B cell (primary cell): ENCODE data around the gene PRKD2. TPM values are rescaled to one million over a fixed set of nuclear protein-coding genes. Genes with fewer than 3 reads are reported as not detected.

Experiments
- ATAC-seq: fragments of 200-7000 bp; cut with Tn5 transposase; one replicate; pipeline ENCODE4 v1.10.0; 2021; ENCODE audit warnings: low read depth, mild to moderate bottlenecking, moderate number of reproducible peaks, moderate library complexity
- CTCF ChIA-PET: fragments of 350-600 bp; sonication (Branson Sonifier 250); formaldehyde crosslinking; loops from one replicate; lab custom pipeline; 2021; ENCODE audit warnings: antibody characterized with exemption, inconsistent platforms; lab: Charles Lee
- POLR2A ChIA-PET: fragments of 350-600 bp; sonication (Branson Sonifier 250); formaldehyde crosslinking; loops from one replicate; lab custom pipeline; 2021; ENCODE audit warnings: antibody characterized with exemption; lab: Charles Lee
- DNase-seq: peaks from one replicate; pipeline ENCODE4 v3.0.0; 2013
- H2AFZ ChIP-seq: 2 replicates; pipeline ENCODE4 v1.6.1; 2012; ENCODE audit warnings: mild to moderate bottlenecking, low read depth, low read length; ENCODE audit not compliant: insufficient read depth, poor library complexity, severe bottlenecking
- H3K27ac ChIP-seq, 2 donors: 1 replicate in 1 of 2; 2 replicates in 1 of 2; pipeline ENCODE4 v1.5.1; 2012 to 2013; ENCODE audit warnings: low read length in 2 of 2, mild to moderate bottlenecking in 2 of 2, moderate library complexity in 1 of 2
- H3K27me3 ChIP-seq, 4 experiments: fragments of 200-600 bp in 1 of 4; sonication (generic) in 1 of 4; replicated peaks in 1 of 4; 1 replicate in 2 of 4; 2 replicates in 2 of 4; pipeline versions ENCODE4 v1.6.1 to v1.7.0; 2013 to 2016; ENCODE audit warnings: low read length in 3 of 4, mild to moderate bottlenecking in 2 of 4, mixed read lengths in 1 of 4, moderate library complexity in 1 of 4; ENCODE audit not compliant: insufficient read depth in 4 of 4, control insufficient read depth in 3 of 4; ENCODE audit errors: control extremely low read depth in 1 of 4
- H3K36me3 ChIP-seq, 2 experiments: replicated peaks in 1 of 2; 1 replicate in 1 of 2; 2 replicates in 1 of 2; pipeline versions ENCODE4 v1.6.1 to v1.7.1; 2013; ENCODE audit warnings: low read length in 1 of 2; ENCODE audit not compliant: insufficient read depth in 2 of 2, control insufficient read depth in 1 of 2; ENCODE audit errors: control extremely low read depth in 1 of 2, extremely low read depth in 1 of 2
- H3K4me1 ChIP-seq, 2 donors: fragments of 200-600 bp in 1 of 2; sonication (generic) in 1 of 2; 1 replicate in 1 of 2; 2 replicates in 1 of 2; pipeline versions ENCODE4 v1.5.1 to v1.6.1; 2013 to 2017; ENCODE audit warnings: low read length in 2 of 2; ENCODE audit not compliant: control insufficient read depth in 2 of 2, insufficient read depth in 2 of 2
- H3K4me2 ChIP-seq: replicated peaks from 2 replicates; pipeline ENCODE3; 2012; ENCODE audit warnings: mild to moderate bottlenecking, low read depth, low read length; ENCODE audit not compliant: poor library complexity, severe bottlenecking
- H3K4me3 ChIP-seq, 5 experiments: fragments of 200-600 bp in 1 of 5; sonication (generic) in 1 of 5; 1 replicate in 3 of 5; 2 replicates in 2 of 5; pipeline versions ENCODE4 v1.5.1 to v1.7.0; 2011 to 2016; ENCODE audit warnings: low read length in 4 of 5, mild to moderate bottlenecking in 4 of 5, low read depth in 2 of 5, control low read depth in 1 of 5, moderate library complexity in 1 of 5; ENCODE audit not compliant: insufficient read depth in 1 of 5; ENCODE audit errors: control extremely low read depth in 1 of 5, extremely low read depth in 1 of 5
- H3K79me2 ChIP-seq: fragments of 200-600 bp; sonication (generic); one replicate; pipeline ENCODE4 v1.6.0; 2016; ENCODE audit warnings: low read length; ENCODE audit not compliant: control insufficient read depth, insufficient read depth
- H3K9ac ChIP-seq: fragments of 200-600 bp; sonication (generic); 2 replicates; pipeline ENCODE4 v1.6.1; 2017; ENCODE audit warnings: mild to moderate bottlenecking, low read length, moderate library complexity
- H3K9me3 ChIP-seq, 3 donors: one replicate each; pipeline versions ENCODE4 v1.6.1 to v1.7.1; 2013; ENCODE audit warnings: low read length in 2 of 3; ENCODE audit not compliant: control insufficient read depth in 2 of 3, insufficient read depth in 1 of 3; ENCODE audit errors: control extremely low read depth in 1 of 3
- H4K20me1 ChIP-seq: 2 replicates; pipeline ENCODE4 v1.6.0; 2012; ENCODE audit warnings: mild to moderate bottlenecking, low read length; ENCODE audit not compliant: insufficient read depth, control insufficient read depth, poor library complexity, severe bottlenecking
- H3K27ac Mint-ChIP-seq: one replicate; pipeline ENCODE4 v1.8.0; 2021; ENCODE audit warnings: mixed read lengths
- H3K27me3 Mint-ChIP-seq: one replicate; pipeline ENCODE4 v1.8.0; 2021; ENCODE audit warnings: mixed read lengths
- H3K4me1 Mint-ChIP-seq: one replicate; pipeline ENCODE4 v1.8.0; 2021; ENCODE audit warnings: mixed read lengths
- H3K4me3 Mint-ChIP-seq: one replicate; pipeline ENCODE4 v1.8.0; 2021; ENCODE audit warnings: mixed read lengths
- H3K9me3 Mint-ChIP-seq: one replicate; pipeline ENCODE4 v1.8.0; 2022; ENCODE audit warnings: mixed read lengths; ENCODE audit not compliant: insufficient read depth
- EZH2 ChIP-seq: IDR thresholded peaks from 2 replicates; pipeline ENCODE4 v1.6.1; 2012; ENCODE audit warnings: borderline replicate concordance, low read depth, mild to moderate bottlenecking, moderate library complexity, low read length; ENCODE audit not compliant: insufficient read depth, poor library complexity, severe bottlenecking
- WGBS: methylation state at CpG from one replicate; pipeline ENCODE4 v1.1.5; 2013; ENCODE audit warnings: missing lambda C conversion rate; ENCODE audit not compliant: insufficient coverage; 5-methylcytosine and 5-hydroxymethylcytosine counted together
- intact Hi-C: fragments of 100-400 bp; cut with micrococcal nuclease; formaldehyde crosslinking; loops from one replicate; pipeline ENCODE4 v1.10.0; 2022
- polyA plus RNA-seq: library from polyadenylated mRNA; depleted of rRNA; stranded (reverse); fragments of >200 nt; gene quantifications from 2 replicates; pipeline ENCODE4 v1.2.3, GENCODE V29; 2012
- total RNA-seq, 2 donors: library from RNA; stranded (reverse); fragments of 120-200 nt in 1 of 2; gene quantifications; 1 replicate in 1 of 2; 2 replicates in 1 of 2; pipeline versions ENCODE4 v1.2.3 to v1.2.4, GENCODE V29; 2013 to 2022
- TF ChIP-seq, protein P1 (sequence below): fragments of 200-600 bp; IDR thresholded peaks from one replicate; pipeline ENCODE4 v1.8.0; 2022; ENCODE audit warnings: antibody characterized with exemption, mild to moderate bottlenecking

The PRKD2 gene
- total and polyA plus RNA-seq, 2 donors (not counting 1 experiment from before 2014, with no cell fraction given), result 192 to 208 TPM

DNA sequence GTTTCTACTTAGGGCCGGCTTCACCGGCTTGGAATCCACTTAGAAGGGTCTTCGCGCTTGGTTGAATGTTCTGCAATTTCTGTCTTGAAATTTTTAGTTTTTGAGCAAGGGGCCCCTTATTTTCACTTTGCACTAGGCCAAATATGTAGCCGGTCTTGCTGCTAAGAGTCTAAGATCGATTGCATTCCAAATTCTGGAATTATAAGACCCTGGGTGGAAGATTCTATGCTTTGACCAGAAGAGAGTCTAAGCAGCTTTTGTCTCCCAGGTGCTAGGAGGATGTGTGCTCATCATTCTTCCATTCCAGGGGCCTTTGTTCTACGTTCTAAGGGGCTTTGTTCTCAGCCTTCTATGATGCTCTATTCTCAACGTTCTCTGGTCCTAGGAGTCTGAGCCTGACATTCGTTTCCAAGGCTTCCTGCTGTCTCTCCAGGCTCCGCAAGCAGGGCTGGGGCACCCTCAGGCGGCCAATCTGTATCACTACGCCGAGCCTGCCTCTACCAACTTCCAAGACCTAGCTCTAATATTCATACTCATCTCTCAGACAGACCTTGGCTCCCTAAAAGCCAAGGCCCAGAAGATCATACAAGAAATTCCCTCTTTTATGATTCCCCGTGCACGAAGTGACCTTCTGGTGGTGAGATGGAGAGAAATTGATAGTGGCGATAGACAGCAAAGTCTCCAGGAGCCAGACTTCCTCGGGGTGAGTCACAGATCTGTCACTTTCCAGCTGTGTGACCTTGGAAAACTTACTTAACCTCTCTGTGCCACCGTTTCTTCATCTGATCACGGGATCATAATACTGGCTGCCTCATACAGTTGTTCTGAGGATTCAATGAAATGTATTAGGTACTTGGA lies 55.0 kb downstream of the PRKD2 start:
- no peak for TF ChIP-seq EZH2
- TF ChIP-seq, protein P1, sequence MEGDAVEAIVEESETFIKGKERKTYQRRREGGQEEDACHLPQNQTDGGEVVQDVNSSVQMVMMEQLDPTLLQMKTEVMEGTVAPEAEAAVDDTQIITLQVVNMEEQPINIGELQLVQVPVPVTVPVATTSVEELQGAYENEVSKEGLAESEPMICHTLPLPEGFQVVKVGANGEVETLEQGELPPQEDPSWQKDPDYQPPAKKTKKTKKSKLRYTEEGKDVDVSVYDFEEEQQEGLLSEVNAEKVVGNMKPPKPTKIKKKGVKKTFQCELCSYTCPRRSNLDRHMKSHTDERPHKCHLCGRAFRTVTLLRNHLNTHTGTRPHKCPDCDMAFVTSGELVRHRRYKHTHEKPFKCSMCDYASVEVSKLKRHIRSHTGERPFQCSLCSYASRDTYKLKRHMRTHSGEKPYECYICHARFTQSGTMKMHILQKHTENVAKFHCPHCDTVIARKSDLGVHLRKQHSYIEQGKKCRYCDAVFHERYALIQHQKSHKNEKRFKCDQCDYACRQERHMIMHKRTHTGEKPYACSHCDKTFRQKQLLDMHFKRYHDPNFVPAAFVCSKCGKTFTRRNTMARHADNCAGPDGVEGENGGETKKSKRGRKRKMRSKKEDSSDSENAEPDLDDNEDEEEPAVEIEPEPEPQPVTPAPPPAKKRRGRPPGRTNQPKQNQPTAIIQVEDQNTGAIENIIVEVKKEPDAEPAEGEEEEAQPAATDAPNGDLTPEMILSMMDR, result peak; percentile 95
- Mint-ChIP-seq H3K4me1 (peaks cover 23% of the 10 kb centered on the region), H3K27me3 (peaks cover 12% of the 10 kb centered on the region), H3K4me3 (peak overlapping the region; percentile 85), H3K9me3 (no peaks in the 10 kb centered on the region), H3K27ac (peak overlapping the region; percentile 85)
- Histone ChIP-seq H4K20me1 (no peaks in the 10 kb centered on the region), H3K4me3 (peak overlapping the region; percentile 26 to 67 (median 52)), H3K36me3 (no peaks in the 10 kb centered on the region), H3K9ac (peak overlapping the region; percentile 55), H2AFZ (peak overlapping the region; percentile 13), H3K79me2 (no peaks in the 10 kb centered on the region), H3K4me2 (peak overlapping the region; percentile 94), H3K27ac (peak overlapping the region; percentile 32 to 54), H3K9me3 (peaks cover 0 to 6% (median under 1%) of the 10 kb centered on the region in 3 donors), H3K4me1 (peaks cover 28 to 31% of the 10 kb centered on the region in 2 donors), H3K27me3 (peaks cover 0 to 30% (median 18%) of the 10 kb centered on the region in 4 experiments)
- intact Hi-C loops, result loop anchor here (1.0 to 2.0 kb wide), 10 partner anchors 28 to 451 kb away; partner anchors contain the start of genes ARHGAP35, FKRP, SLC1A5 and STRN4
- DNase-seq (peak; percentile 86), ATAC-seq (peak; percentile 21)
- ChIA-PET CTCF (interaction anchor here (0.7 to 12.3 kb wide), 40 partner anchors 9 to 266 kb away, joined by 3 to 447 read pairs (median 4); partner anchors contain the start of genes CALM3, GNG8 and PTGIR), POLR2A (interaction anchor here (0.5 to 2.4 kb wide), 12 partner anchors 20 to 1570 kb away, joined by 3 to 30 read pairs (median 6); partner anchors contain the start of gene CALM3)
- WGBS, result 7% methylated on average over 15 of the region's 19 CpGs
